Trophoblast cell (in vitro differentiated cells and primary cell): ENCODE measurements around the gene B3GNT5.

Experiments used
- DNase-seq, 2 donors: peaks; one replicate each; pipeline ENCODE4 v3.0.0-alpha.2; 2016
- H2AFZ ChIP-seq: 2 replicates; pipeline ENCODE4 v1.6.1; 2013; ENCODE audit warnings: low read length, moderate library complexity, mild to moderate bottlenecking; ENCODE audit not compliant: insufficient read depth, poor library complexity
- H2AK5ac ChIP-seq: 2 replicates; pipeline ENCODE4 v1.6.1; 2013; ENCODE audit warnings: mild to moderate bottlenecking, low read length
- H2BK120ac ChIP-seq: 2 replicates; pipeline ENCODE4 v1.6.1; 2013; ENCODE audit warnings: low read length, mild to moderate bottlenecking, moderate library complexity; ENCODE audit not compliant: insufficient read depth, poor library complexity
- H2BK12ac ChIP-seq: 2 replicates; pipeline ENCODE4 v1.6.1; 2013; ENCODE audit warnings: mild to moderate bottlenecking, low read length, moderate library complexity
- H2BK5ac ChIP-seq: 2 replicates; pipeline ENCODE4 v1.6.1; 2013; ENCODE audit warnings: low read length, low read depth, moderate library complexity, mild to moderate bottlenecking; ENCODE audit not compliant: poor library complexity
- H3K14ac ChIP-seq: 2 replicates; pipeline ENCODE4 v1.6.1; 2013; ENCODE audit warnings: mild to moderate bottlenecking, low read length
- H3K18ac ChIP-seq: 2 replicates; pipeline ENCODE4 v1.6.1; 2013; ENCODE audit warnings: mild to moderate bottlenecking, low read length
- H3K23ac ChIP-seq: 2 replicates; pipeline ENCODE4 v1.6.1; 2013; ENCODE audit warnings: low read length
- H3K27ac ChIP-seq: 2 replicates; pipeline ENCODE4 v1.5.1; 2013; ENCODE audit warnings: low read depth, mild to moderate bottlenecking, inconsistent platforms, low read length, moderate library complexity
- H3K27me3 ChIP-seq: 2 replicates; pipeline ENCODE4 v1.6.1; 2013; ENCODE audit warnings: inconsistent platforms, mild to moderate bottlenecking, low read length, moderate library complexity; ENCODE audit not compliant: insufficient read depth
- H3K36me3 ChIP-seq, 2 experiments: 1 replicate in 1 of 2; 2 replicates in 1 of 2; pipeline ENCODE4 v1.6.1; 2013; ENCODE audit warnings: low read length in 2 of 2, mild to moderate bottlenecking in 2 of 2, moderate library complexity in 1 of 2; ENCODE audit not compliant: insufficient read depth in 2 of 2, control insufficient read depth in 1 of 2
- H3K4ac ChIP-seq: 2 replicates; pipeline ENCODE4 v1.6.1; 2013; ENCODE audit warnings: low read depth, mild to moderate bottlenecking, low read length, moderate library complexity
- H3K4me1 ChIP-seq, 2 experiments: 1 replicate in 1 of 2; 2 replicates in 1 of 2; pipeline ENCODE4 v1.6.1; 2013; ENCODE audit warnings: low read length in 2 of 2, mild to moderate bottlenecking in 2 of 2, moderate library complexity in 1 of 2; ENCODE audit not compliant: insufficient read depth in 2 of 2, control insufficient read depth in 1 of 2
- H3K4me2 ChIP-seq: 2 replicates; pipeline ENCODE4 v1.6.1; 2013; ENCODE audit warnings: inconsistent platforms, mild to moderate bottlenecking, low read length, moderate library complexity
- H3K4me3 ChIP-seq: 2 replicates; pipeline ENCODE4 v1.5.1; 2013; ENCODE audit warnings: mild to moderate bottlenecking, low read depth, low read length, inconsistent platforms
- H3K79me1 ChIP-seq: one replicate; pipeline ENCODE4 v1.6.1; 2013; ENCODE audit warnings: low read length
- H3K79me2 ChIP-seq: 2 replicates; pipeline ENCODE4 v1.6.1; 2013; ENCODE audit warnings: low read length, mild to moderate bottlenecking; ENCODE audit not compliant: control insufficient read depth, insufficient read depth, poor library complexity
- H3K9ac ChIP-seq: 2 replicates; pipeline ENCODE4 v1.6.1; 2013; ENCODE audit warnings: mild to moderate bottlenecking, low read length
- H3K9me3 ChIP-seq: 2 replicates; pipeline ENCODE4 v1.6.1; 2013; ENCODE audit warnings: low read depth, mild to moderate bottlenecking, control low read depth, inconsistent platforms, low read length; ENCODE audit not compliant: insufficient read depth
- H4K12ac ChIP-seq: 2 replicates; pipeline ENCODE4 v1.6.1; 2013; ENCODE audit warnings: low read depth, mild to moderate bottlenecking, low read length, moderate library complexity
- H4K8ac ChIP-seq: 2 replicates; pipeline ENCODE4 v1.6.1; 2013; ENCODE audit warnings: low read depth, mild to moderate bottlenecking, low read length, moderate library complexity
- H4K91ac ChIP-seq: one replicate; pipeline ENCODE4 v1.6.1; 2013; ENCODE audit warnings: low read depth, mild to moderate bottlenecking, low read length, moderate library complexity
- WGBS: extraction: QIAGEN DNeasy Blood & Tissue Kit; methylation state at CpG from one replicate; pipeline ENCODE4 v1.1.7; 2013; ENCODE audit warnings: missing lambda C conversion rate; ENCODE audit not compliant: insufficient read length, insufficient coverage; ENCODE audit errors: extremely low coverage; 5-methylcytosine and 5-hydroxymethylcytosine counted together

Gene B3GNT5

GRCh38 chr3:183268366-183268765, 15.3 kb downstream of the B3GNT5 start:
- H3K14ac ChIP-seq: no peak overlapping the region
- no peak overlapping the region for H3K4me2 ChIP-seq
- peaks cover 2 to 6% of the 10 kb centered on the region in 2 experiments for H3K36me3 ChIP-seq
- H3K4ac ChIP-seq: no peak overlapping the region
- no peaks in the 10 kb centered on the region for H3K27me3 ChIP-seq
- H3K4me1 ChIP-seq: peaks cover 11 to 23% of the 10 kb centered on the region in 2 experiments
- no peak overlapping the region for H3K18ac ChIP-seq
- no peak overlapping the region for H2BK12ac ChIP-seq
- H3K27ac ChIP-seq: no peak overlapping the region
- no CpG with 5 or more reads among the region's 5 CpGs for WGBS
- no peak overlapping the region for H2BK120ac ChIP-seq
- peaks cover 2% of the 10 kb centered on the region for H3K79me1 ChIP-seq
- no peak overlapping the region for H2AK5ac ChIP-seq
- no peak overlapping the region for H4K8ac ChIP-seq
- no peak overlapping the region for H2BK5ac ChIP-seq
- no peak overlapping the region for H4K91ac ChIP-seq
- H3K4me3 ChIP-seq: no peak overlapping the region
- no peak for DNase-seq
- no peak overlapping the region for H4K12ac ChIP-seq
- no peak overlapping the region for H3K9ac ChIP-seq
- no peaks in the 10 kb centered on the region for H3K79me2 ChIP-seq
- no peaks in the 10 kb centered on the region for H3K9me3 ChIP-seq
- no peak overlapping the region for H3K23ac ChIP-seq
- no peak overlapping the region for H2AFZ ChIP-seq

GRCh38 chr3:183269345-183269744, 16.3 kb downstream of the B3GNT5 start:
- Histone ChIP-seq H2BK5ac (no peak overlapping the region), H3K4me1 (peaks cover 11 to 23% of the 10 kb centered on the region in 2 experiments), H3K18ac (no peak overlapping the region), H3K27me3 (no peaks in the 10 kb centered on the region), H2BK12ac (no peak overlapping the region), H3K4me3 (no peak overlapping the region), H2AK5ac (no peak overlapping the region), H3K4me2 (no peak overlapping the region), H4K91ac (no peak overlapping the region), H3K79me1 (peaks cover 2% of the 10 kb centered on the region), H3K4ac (no peak overlapping the region), H3K79me2 (no peaks in the 10 kb centered on the region), H3K14ac (no peak overlapping the region), H4K8ac (no peak overlapping the region), H3K23ac (no peak overlapping the region), H3K36me3 (peaks cover 2 to 6% of the 10 kb centered on the region in 2 experiments), H4K12ac (no peak overlapping the region), H3K9ac (no peak overlapping the region), H3K9me3 (no peaks in the 10 kb centered on the region), H2BK120ac (no peak overlapping the region), H2AFZ (no peak overlapping the region), H3K27ac (no peak overlapping the region)
- WGBS: no CpG with 5 or more reads among the region's 13 CpGs
- no peak for DNase-seq

- Histone ChIP-seq H3K27ac (no peak overlapping the region), H2AK5ac (no peak overlapping the region), H3K4me1 (peaks cover 7 to 19% of the 10 kb centered on the region in 2 experiments), H2AFZ (no peak overlapping the region), H3K9me3 (no peaks in the 10 kb centered on the region), H2BK120ac (no peak overlapping the region), H3K14ac (no peak overlapping the region), H3K79me1 (peaks cover under 1% of the 10 kb centered on the region), H3K23ac (no peak overlapping the region), H3K4me3 (no peak overlapping the region), H3K18ac (no peak overlapping the region), H3K79me2 (no peaks in the 10 kb centered on the region), H4K91ac (no peak overlapping the region), H4K8ac (no peak overlapping the region), H3K27me3 (no peaks in the 10 kb centered on the region), H3K36me3 (peaks cover 2 to 6% of the 10 kb centered on the region in 2 experiments), H3K4ac (no peak overlapping the region), H3K9ac (no peak overlapping the region), H3K4me2 (no peak overlapping the region), H2BK5ac (no peak overlapping the region), H4K12ac (no peak overlapping the region), H2BK12ac (no peak overlapping the region)
- DNase-seq: no peak
- WGBS: no CpG with 5 or more reads among the region's 7 CpGs
Measured at GRCh38 chr3:183270344-183270743, 17.3 kb downstream of the B3GNT5 start.

GRCh38 chr3:183272142-183272541, 19.1 kb downstream of the B3GNT5 start:
- Histone ChIP-seq H3K4me2 (no peak overlapping the region), H3K79me2 (no peaks in the 10 kb centered on the region), H3K4me1 (peaks cover 0 to 11% of the 10 kb centered on the region in 2 experiments), H2BK5ac (no peak overlapping the region), H3K79me1 (no peaks in the 10 kb centered on the region), H4K91ac (no peak overlapping the region), H3K36me3 (peaks cover 2 to 6% of the 10 kb centered on the region in 2 experiments), H3K4ac (no peak overlapping the region), H4K8ac (no peak overlapping the region), H3K27ac (no peak overlapping the region), H3K4me3 (no peak overlapping the region), H3K23ac (no peak overlapping the region), H3K14ac (no peak overlapping the region), H3K27me3 (no peaks in the 10 kb centered on the region), H2BK120ac (no peak overlapping the region), H2BK12ac (no peak overlapping the region), H3K9me3 (no peaks in the 10 kb centered on the region), H3K18ac (no peak overlapping the region), H2AFZ (no peak overlapping the region), H4K12ac (no peak overlapping the region), H3K9ac (no peak overlapping the region), H2AK5ac (no peak overlapping the region)
- no CpG with 5 or more reads among the region's 3 CpGs for WGBS
- DNase-seq: no peak
